Measurements from ENCODE around the gene UTS2R.
"Not testable (repeated sequence)": the region's sequence is repeated elsewhere in the genome, so short reads cannot be mapped to it uniquely, and the experiment has no call there.

Gene UTS2R

GRCh38 chr17:82345151-82345976 lies 26.2 kb upstream of the UTS2R start:
- no peak for DNase-seq (ENCODE audit: low read depth, low spot score)
- Histone ChIP-seq H3K9me3 (ENCODE audit: insufficient read depth, low read length) (peaks cover 9% of the 10 kb centered on the region; the same call in 1 of the 2 replicates), H3K9ac (ENCODE audit: insufficient read length, low read depth) (no peak overlapping the region), H3K36me3 (ENCODE audit: insufficient read depth, insufficient read length, low read length) (no peaks in the 10 kb centered on the region), H3K4me1 (ENCODE audit: insufficient read depth, insufficient read length) (peaks cover 13% of the 10 kb centered on the region), H3K27me3 (ENCODE audit: insufficient read depth, insufficient read length) (peaks cover 6% of the 10 kb centered on the region), H3K4me3 (ENCODE audit: insufficient read length, low read depth) (no peak overlapping the region)
- TF ChIP-seq YY1 (IDR thresholded peaks at IDR 0.05; ENCODE audit: insufficient read depth, insufficient read length) (no peak), SUZ12 (IDR thresholded peaks at IDR 0.05; ENCODE audit: extremely low read depth, insufficient read depth, insufficient read length) (no peak), ZNF274 (IDR thresholded peaks at IDR 0.05; ENCODE audit: low read depth, low read length) (no peak)

GRCh38 chr17:82346342-82347300 lies 24.9 kb upstream of the UTS2R start:
- Histone ChIP-seq H3K4me3 (ENCODE audit: insufficient read length, low read depth) (no peak overlapping the region), H3K9me3 (ENCODE audit: insufficient read depth, low read length) (no peaks in the 10 kb centered on the region), H3K4me1 (ENCODE audit: insufficient read depth, insufficient read length) (peaks cover 19% of the 10 kb centered on the region), H3K27me3 (ENCODE audit: insufficient read depth, insufficient read length) (peaks cover 6% of the 10 kb centered on the region), H3K36me3 (ENCODE audit: insufficient read depth, insufficient read length, low read length) (no peaks in the 10 kb centered on the region), H3K9ac (ENCODE audit: insufficient read length, low read depth) (no peak overlapping the region)
- no peak for DNase-seq (ENCODE audit: low read depth, low spot score)
- TF ChIP-seq ZNF274 (IDR thresholded peaks at IDR 0.05; ENCODE audit: low read depth, low read length) (no peak), YY1 (IDR thresholded peaks at IDR 0.05; ENCODE audit: insufficient read depth, insufficient read length) (no peak)

DNA sequence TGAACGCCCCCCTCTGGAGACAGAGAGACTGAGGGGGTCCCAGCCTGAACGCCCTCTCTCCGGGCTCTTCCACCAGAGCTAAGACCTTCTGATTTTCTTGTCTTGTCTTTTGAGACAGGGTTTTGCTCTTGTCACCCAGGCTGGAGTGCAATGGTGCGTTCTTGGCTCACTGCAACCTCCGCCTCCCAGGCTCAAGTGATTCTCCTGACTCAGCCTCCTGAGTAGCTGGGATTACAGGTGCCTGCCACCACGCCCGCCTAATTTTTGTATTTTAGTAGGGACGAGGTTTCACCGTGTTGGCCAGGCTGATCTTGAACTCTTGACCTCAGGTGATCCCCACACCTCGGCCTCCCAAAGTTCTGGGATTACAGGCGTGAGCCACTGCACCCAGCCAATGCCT lies 23.6 kb upstream of the UTS2R start:
- H3K27me3 ChIP-seq (ENCODE audit: insufficient read depth, insufficient read length); H3K4me3 ChIP-seq (ENCODE audit: insufficient read length, low read depth); H3K36me3 ChIP-seq (ENCODE audit: insufficient read depth, insufficient read length, low read length); H3K9me3 ChIP-seq (ENCODE audit: insufficient read depth, low read length); H3K9ac ChIP-seq (ENCODE audit: insufficient read length, low read depth); DNase-seq (ENCODE audit: low read depth, low spot score): not testable (repeated sequence)
- peaks cover 23% of the 10 kb centered on the region for H3K4me1 ChIP-seq (ENCODE audit: insufficient read depth, insufficient read length)

GRCh38 chr17:82348434-82348833 lies 23.1 kb upstream of the UTS2R start:
- Histone ChIP-seq H3K4me1 (ENCODE audit: insufficient read depth, insufficient read length) (peaks cover 23% of the 10 kb centered on the region), H3K36me3 (ENCODE audit: insufficient read depth, insufficient read length, low read length) (no peaks in the 10 kb centered on the region), H3K9me3 (ENCODE audit: insufficient read depth, low read length) (no peaks in the 10 kb centered on the region), H3K9ac (ENCODE audit: insufficient read length, low read depth) (no peak overlapping the region), H3K27me3 (ENCODE audit: insufficient read depth, insufficient read length) (no peaks in the 10 kb centered on the region), H3K4me3 (ENCODE audit: insufficient read length, low read depth) (no peak overlapping the region)
- no peak for DNase-seq (ENCODE audit: low read depth, low spot score)
- TF ChIP-seq YY1 (IDR thresholded peaks at IDR 0.05; ENCODE audit: insufficient read depth, insufficient read length): no peak
- no peak for TF ChIP-seq SUZ12 (IDR thresholded peaks at IDR 0.05; ENCODE audit: extremely low read depth, insufficient read depth, insufficient read length)
- TF ChIP-seq ZNF274 (IDR thresholded peaks at IDR 0.05; ENCODE audit: low read depth, low read length): no peak

DNA sequence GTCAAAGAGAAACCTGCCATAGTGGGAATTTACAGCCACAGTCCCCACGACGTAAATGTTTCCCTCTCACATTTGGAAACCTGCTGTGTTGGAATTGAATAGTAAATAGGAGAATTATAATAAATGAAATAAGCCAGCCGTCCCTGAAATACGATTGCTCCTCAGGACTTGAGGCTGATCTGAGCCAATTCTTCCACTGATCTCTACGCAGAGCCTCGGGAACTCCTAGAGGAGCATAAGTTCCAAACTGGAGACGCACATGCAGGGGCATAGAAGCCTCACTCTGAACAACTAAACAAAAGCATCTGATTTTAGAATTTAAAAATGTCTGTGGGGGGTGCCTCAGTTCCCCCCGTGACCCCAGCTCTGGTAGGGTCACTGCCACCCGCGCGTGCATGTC lies 22.7 kb upstream of the UTS2R start:
- Histone ChIP-seq H3K36me3 (ENCODE audit: insufficient read depth, insufficient read length, low read length) (no peaks in the 10 kb centered on the region), H3K9ac (ENCODE audit: insufficient read length, low read depth) (no peak overlapping the region), H3K27me3 (ENCODE audit: insufficient read depth, insufficient read length) (no peaks in the 10 kb centered on the region), H3K4me1 (ENCODE audit: insufficient read depth, insufficient read length) (peaks cover 23% of the 10 kb centered on the region), H3K9me3 (ENCODE audit: insufficient read depth, low read length) (no peaks in the 10 kb centered on the region), H3K4me3 (ENCODE audit: insufficient read length, low read depth) (no peak overlapping the region)
- TF ChIP-seq SUZ12 (IDR thresholded peaks at IDR 0.05; ENCODE audit: extremely low read depth, insufficient read depth, insufficient read length) (no peak), ZNF274 (IDR thresholded peaks at IDR 0.05; ENCODE audit: low read depth, low read length) (no peak), YY1 (IDR thresholded peaks at IDR 0.05; ENCODE audit: insufficient read depth, insufficient read length) (no peak)
- no peak for DNase-seq (ENCODE audit: low read depth, low spot score)

- no peaks in the 10 kb centered on the region for H3K9me3 ChIP-seq (ENCODE audit: insufficient read depth, low read length)
- H3K4me3 ChIP-seq (ENCODE audit: insufficient read length, low read depth): no peak overlapping the region
- no peak for TF ChIP-seq SUZ12 (IDR thresholded peaks at IDR 0.05; ENCODE audit: extremely low read depth, insufficient read depth, insufficient read length)
- TF ChIP-seq ZNF274 (IDR thresholded peaks at IDR 0.05; ENCODE audit: low read depth, low read length): no peak
- no peak for TF ChIP-seq YY1 (IDR thresholded peaks at IDR 0.05; ENCODE audit: insufficient read depth, insufficient read length)
- DNase-seq (ENCODE audit: low read depth, low spot score): no peak
- H3K4me1 ChIP-seq (ENCODE audit: insufficient read depth, insufficient read length): peaks cover 22% of the 10 kb centered on the region
- no peak overlapping the region for H3K9ac ChIP-seq (ENCODE audit: insufficient read length, low read depth)
- H3K27me3 ChIP-seq (ENCODE audit: insufficient read depth, insufficient read length): no peaks in the 10 kb centered on the region
- H3K36me3 ChIP-seq (ENCODE audit: insufficient read depth, insufficient read length, low read length): no peaks in the 10 kb centered on the region
These were observed 22.3 kb upstream of the UTS2R start for GRCh38 chr17:82349287-82349701.

Measured in NT2/D1 (cell line).